NCI-H1092 (cell line): ENCODE data around the gene APBB1IP.

Experiments
- DNase-seq: peaks from one replicate; lab custom pipeline; 2025; lab: John Stamatoyannopoulos, UW

Gene APBB1IP

DNA sequence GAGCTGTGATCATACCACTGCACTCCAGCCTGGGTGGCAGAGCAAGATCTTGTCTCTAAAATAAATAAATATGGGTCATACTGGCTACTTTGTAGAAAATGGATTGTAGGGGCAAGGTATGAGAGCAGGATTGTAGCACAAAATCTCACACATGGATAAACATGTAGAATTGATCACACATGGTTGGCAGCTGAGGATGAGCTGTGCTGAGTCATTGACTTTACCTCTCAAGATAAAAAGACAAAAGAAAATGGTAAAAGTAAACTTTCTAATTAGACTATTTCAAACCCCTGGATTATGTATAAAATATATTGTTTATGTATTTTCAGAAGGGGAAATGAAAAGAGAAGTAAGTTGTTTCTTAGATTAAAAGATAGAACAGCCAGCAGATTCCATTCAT lies 69.3 kb downstream of the APBB1IP start:
- DNase-seq = no peak

DNA sequence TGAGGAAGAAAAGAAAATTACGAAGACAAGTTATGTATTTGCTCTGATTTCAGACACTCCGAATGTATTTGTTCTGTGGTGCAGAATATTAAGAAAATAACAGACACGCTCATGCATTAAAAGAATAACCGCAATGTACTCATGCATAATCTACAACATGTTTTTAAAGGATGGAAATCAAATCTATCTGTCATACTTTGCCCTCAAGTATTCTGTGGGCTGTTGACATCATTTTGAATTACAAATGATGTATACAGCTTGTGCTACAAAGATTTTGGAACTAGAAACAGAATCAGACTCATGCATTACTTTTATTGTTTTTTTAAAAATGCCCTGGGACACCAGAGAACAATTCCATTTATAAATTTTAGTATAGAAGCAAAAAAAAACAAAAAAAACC lies 69.9 kb downstream of the APBB1IP start:
- no peak for DNase-seq

DNA sequence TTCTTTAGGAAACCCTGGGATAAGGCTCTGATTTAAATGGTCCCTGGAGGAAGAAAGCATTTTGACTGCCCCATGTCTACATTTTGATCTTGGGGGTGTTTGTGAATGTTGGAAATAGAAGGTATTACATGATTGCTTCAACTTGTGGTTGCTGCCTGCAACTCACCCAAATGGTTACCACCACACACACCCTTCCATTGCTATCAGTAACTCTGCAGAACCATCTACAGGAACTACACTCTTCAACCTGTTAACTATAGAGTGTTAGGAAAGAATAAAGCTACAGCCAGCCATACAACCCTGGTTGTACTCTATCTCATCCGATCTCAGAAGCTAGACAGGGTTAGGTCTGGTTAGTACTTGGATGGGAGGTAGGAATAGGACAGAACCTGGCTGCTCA lies 71.2 kb downstream of the APBB1IP start:
- no peak for DNase-seq

DNA sequence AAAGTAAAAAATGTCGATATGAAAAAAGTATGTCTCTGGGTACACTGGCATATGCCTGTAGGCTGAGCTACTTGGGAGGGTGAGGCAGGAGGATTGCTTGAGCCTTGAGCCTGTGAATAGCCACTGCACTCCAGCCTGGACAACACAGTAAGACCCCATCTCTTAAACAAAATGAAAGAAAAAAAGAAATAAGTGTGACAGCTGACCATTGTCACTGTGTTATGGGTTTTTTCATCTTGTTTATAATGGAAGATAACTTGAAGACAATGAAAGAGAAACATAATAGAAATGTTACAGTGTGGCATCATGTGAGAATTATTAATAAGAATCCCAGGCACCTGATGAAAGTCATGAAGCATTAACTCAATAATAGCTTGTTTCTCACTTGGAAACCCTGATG lies 75.0 kb downstream of the APBB1IP start:
- DNase-seq = no peak

DNA sequence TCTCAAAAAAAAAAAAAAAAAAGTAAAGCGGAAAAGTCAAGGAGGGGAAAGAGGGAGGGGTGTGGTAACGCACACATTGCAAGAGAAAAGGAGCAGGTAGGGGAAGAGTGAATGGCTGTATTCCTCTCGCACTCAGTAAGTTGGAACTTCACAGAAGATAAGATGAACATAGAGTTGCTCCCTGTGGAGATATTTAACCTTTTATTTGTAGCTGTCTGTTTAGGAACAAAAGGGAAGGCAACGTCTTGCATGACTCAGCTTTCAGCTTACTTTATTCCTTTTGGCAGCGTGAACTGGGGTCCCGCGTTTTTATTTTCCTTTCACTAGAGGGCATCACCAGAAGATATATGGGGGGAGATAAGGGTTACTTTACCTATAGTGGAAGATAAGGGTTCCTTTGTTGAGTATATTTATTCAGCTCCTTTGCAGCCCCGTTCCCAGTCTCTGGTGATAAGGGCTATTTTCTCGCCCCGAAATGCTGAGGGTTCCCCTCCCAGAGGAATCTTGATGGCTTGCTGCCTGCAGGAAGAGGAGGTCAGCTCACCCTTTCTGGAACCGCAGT lies 78.5 kb downstream of the APBB1IP start:
- no peak for DNase-seq

DNA sequence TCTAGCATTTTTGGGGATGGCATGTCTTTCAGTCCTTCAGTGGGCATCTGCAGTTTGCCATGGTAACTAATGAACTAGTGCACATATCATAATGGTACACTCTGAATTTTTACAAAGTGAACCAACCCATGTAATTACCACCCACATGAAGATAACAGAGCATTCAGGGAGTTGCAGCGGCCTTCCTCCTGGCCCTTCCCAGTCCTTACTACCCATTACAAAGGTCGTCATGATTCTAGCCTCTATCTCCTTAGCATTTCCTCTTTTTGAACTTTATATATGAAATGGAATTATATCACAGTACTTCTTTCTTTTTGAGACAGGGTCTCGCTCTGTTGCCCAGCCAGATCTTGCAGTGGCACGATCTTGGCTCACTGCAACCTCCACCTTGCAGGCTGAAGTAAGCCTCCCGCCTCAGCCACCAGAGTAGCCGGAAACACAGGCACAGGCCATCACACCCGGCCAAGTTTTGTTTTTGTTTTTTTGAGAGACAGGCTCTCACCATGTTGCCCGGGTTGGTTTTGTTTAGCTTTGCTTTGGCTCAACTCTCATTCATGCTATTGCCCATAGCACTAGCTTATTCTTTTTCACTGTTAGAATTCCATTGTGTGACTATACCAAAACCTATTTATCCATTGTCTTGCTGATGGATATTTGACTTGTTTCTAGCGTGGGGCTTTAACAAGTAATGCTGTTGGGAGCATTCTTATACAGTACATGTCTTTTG lies 79.2 kb downstream of the APBB1IP start:
- DNase-seq = no peak

DNA sequence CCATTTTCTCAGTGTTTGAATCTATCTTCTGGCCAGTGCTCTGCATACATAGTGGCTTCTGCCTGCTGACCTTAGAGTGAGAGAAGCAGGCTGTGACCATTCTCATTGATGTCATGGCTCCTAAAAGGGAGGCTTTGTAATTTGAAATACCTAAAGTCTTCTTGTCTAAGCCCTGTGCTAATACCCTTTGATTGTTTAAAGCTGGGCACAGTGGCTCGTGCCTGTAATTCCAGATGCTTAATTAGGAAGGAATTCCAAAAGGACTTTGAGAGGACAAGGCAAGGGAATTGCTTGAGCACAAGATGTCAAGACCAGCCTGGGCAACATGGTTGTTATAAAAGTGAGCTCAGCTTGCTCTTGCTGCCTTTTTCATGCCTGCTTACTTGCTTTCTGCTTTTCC lies 81.7 kb downstream of the APBB1IP start:
- no peak for DNase-seq

GRCh38 chr10:26520575-26520974 lies 82.4 kb downstream of the APBB1IP start:
- no peak for DNase-seq

DNA sequence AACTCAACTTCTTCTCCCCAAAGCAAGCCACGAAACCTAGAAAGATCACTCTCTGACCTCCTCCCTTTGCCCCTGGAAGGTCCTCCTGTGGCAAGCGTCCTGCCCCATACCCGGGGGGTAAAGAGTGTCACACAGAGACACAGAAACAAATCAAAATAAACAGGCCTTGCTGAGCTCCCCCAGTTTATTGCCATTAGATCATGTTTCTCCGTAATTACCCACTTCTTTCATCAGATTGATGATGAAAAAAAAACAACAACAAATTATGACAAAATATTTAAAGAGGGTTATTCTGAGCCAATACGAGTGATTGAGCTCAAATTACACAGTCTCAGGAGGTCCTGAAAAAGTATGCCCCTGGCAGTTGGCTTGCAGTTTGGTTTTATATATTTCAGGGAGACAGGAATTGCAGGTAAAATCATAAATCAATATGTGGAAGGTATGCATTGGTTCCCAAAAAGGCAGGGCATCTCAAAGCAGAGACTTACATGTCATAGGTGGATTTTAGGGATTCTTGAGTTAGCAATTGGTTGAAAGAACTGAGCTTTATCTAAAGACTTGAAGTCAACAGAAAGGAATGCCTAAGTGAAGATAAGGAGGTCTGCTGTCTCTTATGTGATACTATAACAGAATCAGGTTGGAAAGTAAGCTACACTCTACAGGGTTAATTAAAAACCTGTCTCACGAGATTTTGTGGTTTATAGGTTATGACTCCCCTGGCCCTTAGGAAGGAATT lies 86.2 kb downstream of the APBB1IP start:
- no peak for DNase-seq

- no peak for DNase-seq
Measured at GRCh38 chr10:26525586-26525985, 87.4 kb downstream of the APBB1IP start.

DNA sequence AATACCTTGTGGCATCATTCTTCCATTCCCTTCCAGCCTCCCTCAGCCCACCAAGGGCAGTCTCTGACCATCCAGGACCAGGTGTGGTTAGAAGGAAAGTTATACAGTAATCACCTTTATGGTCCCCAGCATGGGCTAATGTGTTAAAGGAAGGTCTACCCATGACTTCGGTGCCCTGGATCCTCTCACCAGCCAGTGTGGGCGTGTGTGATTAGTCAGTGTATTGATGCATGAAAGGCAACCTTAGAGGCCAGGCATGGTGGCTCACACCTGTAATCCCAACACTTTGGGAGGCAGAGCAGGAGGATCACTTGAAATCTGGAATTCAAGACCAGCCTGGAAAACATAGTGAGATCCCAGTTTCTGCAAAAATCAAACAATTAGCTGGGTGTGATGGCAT lies 88.9 kb downstream of the APBB1IP start:
- no peak for DNase-seq

- DNase-seq = no peak
Measured at GRCh38 chr10:26528048-26528447, 89.9 kb downstream of the APBB1IP start.

DNA sequence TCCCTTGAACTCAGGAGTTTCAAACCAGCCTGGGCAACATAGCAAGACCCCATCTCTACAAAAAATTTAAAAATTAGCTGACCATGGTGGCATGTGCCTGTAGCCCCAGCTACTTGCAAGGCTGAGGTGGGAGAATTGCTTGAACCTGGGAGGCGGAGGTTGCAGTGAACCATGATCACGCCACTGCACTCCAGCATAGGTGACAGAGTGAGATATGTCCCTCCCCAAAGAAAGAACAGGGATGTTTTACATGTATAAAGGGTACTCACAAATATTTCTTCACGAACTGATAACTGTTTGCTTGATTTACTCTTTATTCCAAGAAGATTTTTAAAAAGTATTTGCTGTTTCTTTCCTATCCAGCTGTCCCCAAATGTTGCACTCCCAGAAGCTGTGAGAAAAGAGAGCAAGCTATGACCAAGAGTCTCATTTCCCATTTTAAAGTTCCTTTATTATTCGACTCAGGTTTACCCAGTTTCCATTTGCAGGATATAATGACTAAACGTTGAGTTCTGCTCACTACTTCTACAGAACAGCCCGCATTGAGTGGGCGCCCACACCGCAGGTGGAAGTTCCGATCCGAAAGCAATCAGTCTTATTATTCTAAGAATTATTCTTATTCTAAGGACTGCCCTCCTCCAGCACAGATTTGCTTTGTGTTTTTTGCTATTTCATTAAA lies 90.7 kb downstream of the APBB1IP start:
- no peak for DNase-seq

DNA sequence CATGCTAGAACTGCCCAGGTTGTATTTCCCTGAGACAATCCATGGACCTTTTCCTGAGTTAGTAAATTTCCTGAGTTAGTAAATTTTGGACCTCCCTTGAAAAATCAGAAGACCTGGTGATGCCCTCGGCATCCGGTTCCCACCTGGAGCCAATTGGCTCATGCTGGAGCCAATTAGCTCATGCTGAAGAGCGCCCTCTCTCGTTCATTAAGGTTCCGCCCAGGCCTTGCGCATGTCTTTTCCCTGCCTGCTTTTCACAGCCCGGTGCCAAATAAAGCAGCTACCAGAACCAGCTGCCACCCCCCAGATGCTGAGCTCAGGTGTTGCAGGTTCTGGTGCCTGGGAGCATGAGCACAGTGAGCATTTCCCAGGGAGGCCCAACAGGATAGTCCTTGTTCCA lies 96.2 kb downstream of the APBB1IP start:
- no peak for DNase-seq

DNA sequence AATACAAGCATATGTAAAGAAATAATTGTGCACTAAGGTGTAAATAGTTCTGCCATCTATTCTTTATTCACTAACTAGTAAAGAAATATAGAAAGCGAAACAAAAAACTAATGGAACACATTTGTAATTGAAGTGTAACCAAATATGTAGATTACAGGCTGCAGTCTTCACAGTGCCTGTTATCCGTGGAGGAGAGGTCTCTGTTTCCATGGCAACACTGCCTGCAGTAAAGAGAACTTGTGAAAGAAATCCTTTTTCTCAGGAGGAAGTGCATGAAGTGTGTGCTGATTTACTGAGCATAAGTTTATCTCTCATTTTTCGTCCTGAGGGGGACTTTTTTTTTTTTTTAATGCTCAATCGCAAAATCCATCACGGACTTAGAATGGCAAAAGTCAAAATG lies 102.5 kb downstream of the APBB1IP start:
- DNase-seq = no peak

DNA sequence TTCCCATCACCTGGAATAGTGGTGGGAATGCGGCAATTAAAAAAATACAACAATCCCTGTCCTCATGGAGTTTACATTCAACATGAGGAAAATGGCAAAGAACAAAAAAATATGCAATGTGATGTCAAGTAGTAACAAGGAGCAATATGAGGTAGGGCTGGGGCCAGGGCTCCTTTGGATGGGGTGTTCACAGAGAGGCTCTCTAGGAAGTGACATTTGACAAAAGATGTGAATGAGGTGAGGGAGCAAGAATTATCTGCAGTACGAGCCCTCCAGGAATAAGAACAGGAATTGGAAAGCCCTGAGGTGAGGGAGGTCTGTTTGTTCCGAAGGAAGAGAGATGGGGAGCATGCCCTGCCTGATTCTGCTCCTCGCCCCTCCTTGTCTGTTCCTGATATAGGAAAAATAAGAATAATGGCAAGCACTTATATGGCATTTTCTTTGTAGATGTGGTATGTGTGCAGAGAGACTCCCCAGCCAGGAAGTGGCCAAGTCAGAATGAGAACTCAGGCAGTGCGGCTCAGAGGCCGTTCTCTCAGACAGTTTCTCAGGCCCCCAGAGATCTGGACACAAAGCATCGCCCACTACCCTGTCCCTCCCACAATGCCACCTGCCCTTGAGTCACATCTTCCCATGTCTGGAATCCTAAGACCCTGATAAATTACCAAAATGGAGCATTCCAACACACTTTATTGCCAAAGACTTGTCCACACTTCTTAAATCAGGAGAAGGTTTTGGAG lies 105.6 kb downstream of the APBB1IP start:
- no peak for DNase-seq

DNA sequence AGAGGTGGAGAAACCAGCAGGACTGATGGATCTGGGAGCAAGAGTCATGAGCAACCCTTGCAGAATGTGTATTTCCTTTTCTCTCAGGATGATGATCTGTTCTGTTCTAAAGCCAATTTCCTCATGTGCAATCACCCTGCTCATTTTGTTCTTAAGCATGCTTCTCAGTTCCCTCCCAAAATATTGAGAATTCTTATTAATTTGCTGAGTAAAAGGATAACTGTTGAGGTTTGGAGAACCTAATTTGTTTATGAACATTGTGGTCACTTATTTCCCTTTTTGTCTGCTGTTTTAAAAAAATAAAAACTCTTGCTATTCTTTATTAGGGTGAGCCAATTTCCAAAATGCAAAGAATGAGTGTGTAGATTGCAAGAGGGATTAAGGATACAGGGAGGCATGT lies 106.8 kb downstream of the APBB1IP start:
- no peak for DNase-seq

GRCh38 chr10:26550774-26551526 lies 112.8 kb downstream of the APBB1IP start:
- no peak for DNase-seq

DNA sequence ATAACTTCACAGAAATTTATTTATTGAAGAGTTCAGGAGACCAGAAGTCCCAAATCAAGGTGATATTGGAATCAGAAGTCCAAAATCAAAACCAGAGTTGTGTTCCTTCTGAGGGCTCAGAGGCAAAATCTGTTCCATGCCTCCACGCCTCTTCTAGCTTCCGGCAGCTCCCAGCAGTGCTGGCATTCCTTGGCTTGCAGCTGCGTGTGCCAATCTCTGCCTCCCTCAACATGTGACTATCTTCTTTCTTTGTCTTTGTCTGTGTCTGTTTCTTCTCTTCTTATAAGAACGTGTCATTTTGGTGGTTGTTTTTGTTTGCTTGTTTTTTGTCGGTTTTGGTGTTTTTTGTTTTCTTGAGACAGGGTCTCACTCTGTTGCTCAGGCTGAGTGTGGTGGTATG lies 116.1 kb downstream of the APBB1IP start:
- no peak for DNase-seq

DNA sequence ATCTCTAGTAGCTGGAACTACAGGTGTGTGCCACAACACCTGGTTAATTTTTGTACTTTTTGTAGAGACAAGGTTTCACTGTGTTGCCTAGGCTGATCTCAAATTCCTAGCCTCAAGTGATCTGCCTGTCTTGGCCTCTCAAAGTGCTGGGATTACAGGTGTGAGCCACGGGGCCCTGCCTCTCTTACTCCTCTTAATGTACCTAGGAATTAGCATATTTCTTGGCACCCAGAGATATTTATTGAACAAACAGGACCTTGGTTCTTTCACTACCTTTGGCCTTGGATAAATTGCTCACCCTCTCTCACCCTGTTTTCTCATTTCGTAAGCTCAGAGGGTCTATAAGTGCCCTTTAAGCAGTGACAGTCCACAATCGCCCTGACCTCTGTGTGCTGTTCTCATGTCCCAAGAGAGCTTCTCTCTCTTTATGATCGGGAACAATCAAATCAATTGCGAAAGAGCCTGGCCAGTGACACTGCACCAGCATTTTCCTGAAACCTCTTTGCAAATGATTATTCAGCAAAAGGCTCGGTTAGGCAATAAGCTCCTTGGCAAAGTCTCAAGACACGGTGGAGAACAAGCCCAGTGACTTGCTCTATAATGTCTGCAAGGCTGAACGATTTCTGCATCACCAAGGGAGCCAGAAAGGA lies 117.7 kb downstream of the APBB1IP start:
- no peak for DNase-seq
